Measurements from ENCODE around the gene CENPO.

The CENPO gene

GRCh38 chr2:24824071-24824588 is 30.9 kb downstream of the CENPO start:
- DNase-seq (ENCODE audit: low spot score): no peak

- no peak for DNase-seq (ENCODE audit: low spot score)
Measured at GRCh38 chr2:24824966-24825882, 32.0 kb downstream of the CENPO start.

- DNase-seq (ENCODE audit: low spot score): no peak
Measured at GRCh38 chr2:24825883-24826772, 32.9 kb downstream of the CENPO start.

GRCh38 chr2:24826773-24827145 is 33.5 kb downstream of the CENPO start:
- DNase-seq (ENCODE audit: low spot score): no peak

- peak; percentile 94 for DNase-seq (ENCODE audit: low spot score)
Measured at GRCh38 chr2:24827321-24828237, 34.4 kb downstream of the CENPO start.

- no peak for DNase-seq (ENCODE audit: low spot score)
Measured at GRCh38 chr2:24828238-24828996, 35.2 kb downstream of the CENPO start.

- DNase-seq (ENCODE audit: low spot score): peak; percentile 36
Measured at GRCh38 chr2:24830351-24830750, 37.1 kb downstream of the CENPO start.

GRCh38 chr2:24830786-24831185 is 37.6 kb downstream of the CENPO start:
- no peak for DNase-seq (ENCODE audit: low spot score)

GRCh38 chr2:24831221-24832072 is 38.2 kb downstream of the CENPO start:
- DNase-seq (ENCODE audit: low spot score): no peak

GRCh38 chr2:24832073-24832461 is 38.8 kb downstream of the CENPO start:
- DNase-seq (ENCODE audit: low spot score): no peak

GRCh38 chr2:24832521-24832920 is 39.3 kb downstream of the CENPO start:
- DNase-seq (ENCODE audit: low spot score): no peak

GRCh38 chr2:24832931-24833701 is 39.9 kb downstream of the CENPO start:
- no peak for DNase-seq (ENCODE audit: low spot score)

GRCh38 chr2:24833821-24834732 is 40.9 kb downstream of the CENPO start:
- no peak for DNase-seq (ENCODE audit: low spot score)

- DNase-seq (ENCODE audit: low spot score): no peak
Measured at GRCh38 chr2:24834733-24835395, 41.6 kb downstream of the CENPO start.

- DNase-seq (ENCODE audit: low spot score): peak; percentile 76
Measured at GRCh38 chr2:24835411-24835810, 42.2 kb downstream of the CENPO start.

GRCh38 chr2:24836206-24836605 is 43.0 kb downstream of the CENPO start:
- no peak for DNase-seq (ENCODE audit: low spot score)

- DNase-seq (ENCODE audit: low spot score): no peak
Measured at GRCh38 chr2:24836706-24837105, 43.5 kb downstream of the CENPO start.

Data from AG08395 (cell line).